GM18502 (cell line): ENCODE data around the gene SLPI.

Experiments
- ATAC-seq: cut with Tn5 transposase; IDR thresholded peaks from one replicate; pipeline ENCODE4 v1.9.1; 2021; ENCODE audit warnings: mild to moderate bottlenecking; ENCODE audit not compliant: unreplicated experiment, poor library complexity

Gene SLPI

GRCh38 chr20:45223136-45223535, 31.2 kb downstream of the SLPI start:
- ATAC-seq: no peak

DNA sequence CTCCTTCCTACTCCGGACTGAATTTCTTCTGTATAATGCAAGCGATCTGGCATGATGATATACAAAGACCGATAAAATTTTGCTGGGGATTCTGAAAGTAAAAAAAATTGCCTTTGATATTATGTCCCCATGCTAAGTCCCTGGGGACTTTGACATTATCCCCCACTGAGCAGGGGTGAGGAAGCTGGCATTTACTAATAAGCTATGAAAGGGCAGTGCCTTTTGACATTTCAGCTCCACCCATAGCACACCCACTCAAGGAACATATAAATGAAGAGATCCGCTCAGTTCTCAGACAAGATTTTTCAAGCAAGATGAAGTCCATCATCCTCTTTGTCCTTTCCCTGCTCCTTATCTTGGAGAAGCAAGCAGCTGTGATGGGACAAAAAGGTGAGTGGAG, 33.3 kb downstream of the SLPI start, which contains the start of gene SEMG2:
Gene SEMG2, plus strand, starts transcription at position 298 of the 400 bp plus-strand sequence. Its CDS starts 17 bp downstream, at position 315.
- no peak for ATAC-seq

DNA sequence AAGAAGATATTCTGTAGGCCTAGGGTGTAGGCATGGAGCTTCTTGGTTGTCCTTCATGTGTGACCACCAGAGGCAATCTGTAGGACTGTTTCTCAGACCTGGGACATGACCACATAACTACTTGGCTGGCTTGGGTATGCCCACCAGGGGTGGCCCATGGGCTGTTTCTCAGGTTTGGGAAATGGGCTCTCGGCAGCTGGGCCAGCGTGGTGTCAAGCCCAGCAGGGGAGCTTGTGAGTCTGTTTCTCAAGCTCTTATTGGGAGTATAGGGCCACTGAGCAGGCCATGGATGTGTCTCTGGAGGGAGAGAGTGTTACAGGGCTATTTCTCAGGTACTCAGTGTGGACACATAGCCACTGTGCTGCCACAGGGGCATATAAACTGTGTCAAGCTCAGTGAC, 35.7 kb downstream of the SLPI start:
- no peak for ATAC-seq

GRCh38 chr20:45218124-45218523, 36.2 kb downstream of the SLPI start:
- ATAC-seq: no peak

- ATAC-seq: no peak
Observed at GRCh38 chr20:45212836-45213235, 41.5 kb downstream of the SLPI start.

DNA sequence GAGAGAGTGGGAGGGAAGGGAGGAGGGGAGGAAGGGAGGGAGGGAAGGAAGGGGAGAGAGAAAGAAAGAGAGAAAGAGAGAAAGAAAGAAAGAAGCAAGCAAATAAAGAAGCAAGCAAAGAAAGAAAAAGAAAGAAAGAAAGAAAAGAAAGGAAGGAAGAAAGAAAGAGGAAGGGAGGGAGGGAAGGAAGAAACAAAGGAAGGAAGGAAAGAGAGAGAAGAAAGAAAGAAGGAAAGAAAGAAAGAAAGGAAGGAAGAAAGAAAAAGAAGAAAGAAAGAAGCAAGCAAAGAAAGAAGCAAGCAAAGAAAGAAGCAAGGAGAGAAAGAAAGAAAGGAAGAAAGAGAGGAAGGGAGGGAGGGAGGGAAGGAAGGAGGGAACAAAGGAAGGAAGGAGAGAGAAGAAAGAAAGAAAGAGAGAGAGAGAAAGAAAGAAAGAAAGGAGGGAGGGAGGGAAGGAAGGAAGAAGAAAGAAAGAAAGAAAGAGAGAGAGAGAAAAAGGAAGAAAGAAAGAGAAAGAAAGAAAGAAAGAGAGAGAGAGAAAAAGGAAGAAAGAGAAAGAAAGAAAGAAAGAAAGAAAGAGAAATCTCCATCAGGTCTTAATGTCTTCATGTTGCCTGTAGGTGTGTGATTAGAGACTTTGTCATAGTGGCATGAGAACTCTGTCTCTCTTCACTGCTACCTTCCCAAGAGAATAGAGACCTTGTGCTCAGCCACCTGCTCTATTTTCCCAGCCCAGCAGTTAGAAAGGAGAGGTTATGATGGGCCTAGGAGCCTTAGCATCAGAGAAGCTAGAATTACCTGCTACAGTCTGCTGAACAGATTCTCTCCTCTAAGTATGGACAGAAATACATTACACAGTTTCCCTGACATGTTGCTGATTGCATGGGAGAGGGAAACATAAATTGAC, 42.5 kb downstream of the SLPI start:
- ATAC-seq: no peak

DNA sequence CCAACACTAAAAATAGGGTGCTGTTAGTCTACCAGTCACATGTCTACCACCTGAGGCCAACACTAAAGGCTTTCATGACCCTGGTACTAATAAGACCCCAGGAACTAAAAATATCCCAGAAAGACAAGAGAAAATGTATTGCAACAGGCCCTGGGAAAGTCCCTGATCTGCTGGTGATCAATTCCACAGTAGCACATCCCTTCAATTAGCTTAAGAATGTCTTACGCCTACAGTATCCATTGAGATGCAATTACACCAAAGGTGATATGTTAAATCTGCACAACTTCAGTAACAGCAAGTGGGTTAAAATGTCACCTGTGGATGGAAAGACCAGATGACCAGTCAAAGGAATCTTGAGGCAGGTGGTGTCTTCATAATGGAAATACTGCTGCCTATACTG, 44.4 kb downstream of the SLPI start:
- ATAC-seq: no peak

DNA sequence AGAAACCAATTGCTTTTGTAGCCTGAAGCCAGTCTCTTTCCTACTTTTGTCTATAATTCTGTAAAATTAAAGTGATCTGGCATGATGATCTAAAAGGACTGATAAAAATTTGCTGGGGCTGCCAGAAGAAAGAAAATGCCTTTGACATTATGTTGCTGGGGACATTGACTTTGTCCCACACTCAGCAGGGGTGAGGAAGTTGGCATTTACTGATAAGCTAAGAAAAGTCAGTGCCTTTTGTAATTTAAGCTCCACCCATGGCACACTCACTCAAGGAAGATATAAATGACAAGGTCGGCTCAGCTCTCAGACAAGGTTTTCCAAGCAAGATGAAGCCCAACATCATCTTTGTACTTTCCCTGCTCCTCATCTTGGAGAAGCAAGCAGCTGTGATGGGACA, 47.6 kb downstream of the SLPI start, which contains the start of gene SEMG1:
Gene SEMG1, plus strand, starts transcription at position 309 of the 400 bp plus-strand sequence. Its CDS starts 21 bp downstream, at position 330.
- ATAC-seq: no peak
